GM21528 (cell line): Measurements from ENCODE around the gene FAM83G.

Experiments used
- ATAC-seq: cut with Tn5 transposase; IDR thresholded peaks from one replicate; pipeline ENCODE4 v1.9.1; 2021; ENCODE audit warnings: mild to moderate bottlenecking, moderate library complexity; ENCODE audit not compliant: unreplicated experiment, low FRiP score

The FAM83G gene

GRCh38 chr17:18993905-18994526, 10.5 kb downstream of the FAM83G start:
- no peak for ATAC-seq

DNA sequence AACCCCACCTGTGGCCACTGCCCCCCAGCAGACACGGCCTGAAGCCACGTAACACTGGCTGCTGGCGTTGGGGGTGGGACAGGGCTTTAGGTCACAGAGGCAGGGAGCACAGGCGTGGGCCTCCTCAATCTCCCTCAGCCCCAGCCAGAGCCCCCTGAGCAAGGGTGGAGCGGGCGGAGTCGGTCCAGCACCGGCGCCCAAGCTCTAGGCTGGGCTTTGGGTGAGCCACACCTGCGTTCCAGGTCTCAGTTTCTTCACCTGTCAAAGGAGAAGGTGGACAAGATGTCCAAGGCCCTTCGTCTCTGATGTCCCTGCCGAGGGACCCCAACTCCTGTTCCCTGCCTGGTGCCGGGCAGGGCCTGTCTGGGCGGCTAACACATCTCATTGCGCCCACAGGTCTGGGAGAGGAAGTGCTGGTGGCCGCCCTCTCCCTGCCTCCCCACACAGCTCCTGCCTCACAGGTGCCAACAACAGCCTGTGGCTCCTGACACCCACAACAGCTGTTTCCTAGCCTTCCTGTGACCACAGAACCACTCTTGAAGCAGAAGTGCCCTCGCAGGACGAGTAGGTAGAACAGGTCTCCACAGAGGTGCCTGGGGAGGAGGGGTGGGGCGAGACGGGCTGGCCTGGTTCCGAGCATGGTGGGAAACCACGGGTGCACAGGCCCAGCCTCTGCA, 12.0 kb downstream of the FAM83G start:
- ATAC-seq = no peak

- no peak for ATAC-seq
These were observed 12.8 kb downstream of the FAM83G start for GRCh38 chr17:18991531-18992315.

GRCh38 chr17:18990331-18990730, 14.2 kb downstream of the FAM83G start:
- ATAC-seq = no peak

GRCh38 chr17:18988546-18989173, 15.9 kb downstream of the FAM83G start:
- no peak for ATAC-seq

DNA sequence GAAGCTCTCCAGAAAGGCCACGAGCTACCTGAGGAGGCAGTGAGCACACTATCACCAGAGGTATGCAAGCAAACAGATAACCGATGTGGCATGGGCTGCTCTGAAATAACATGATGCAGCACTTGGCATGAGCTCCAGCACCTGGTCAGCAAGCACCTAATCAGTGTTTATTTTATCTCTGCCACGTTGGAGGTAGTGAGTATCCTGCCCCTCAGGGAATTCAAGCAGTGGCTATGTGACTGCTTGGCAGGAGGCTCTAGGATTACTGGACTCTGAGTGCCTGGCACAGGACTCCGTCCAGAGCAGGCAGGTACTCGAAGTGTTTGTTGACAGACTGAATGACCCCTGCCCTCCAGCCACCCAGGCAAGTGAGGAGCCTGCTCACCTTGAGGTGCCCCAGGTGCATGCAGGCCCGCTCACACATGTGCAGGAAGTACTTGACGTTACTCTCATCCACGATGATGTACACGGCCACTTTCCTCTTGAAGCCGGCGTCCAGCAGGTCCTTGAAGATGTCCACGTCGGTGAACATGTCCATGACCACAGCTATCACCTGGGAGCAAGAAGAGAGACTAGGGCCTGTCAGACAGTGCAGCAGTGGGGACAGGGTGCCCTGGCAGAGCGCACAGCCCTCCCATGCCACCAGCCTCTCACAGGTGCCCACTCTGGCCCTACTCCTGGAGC, 16.6 kb downstream of the FAM83G start:
- no peak for ATAC-seq

- ATAC-seq = no peak
These were observed 17.3 kb downstream of the FAM83G start for GRCh38 chr17:18987230-18987610.

GRCh38 chr17:18986541-18987229, 17.9 kb downstream of the FAM83G start:
- no peak for ATAC-seq

DNA sequence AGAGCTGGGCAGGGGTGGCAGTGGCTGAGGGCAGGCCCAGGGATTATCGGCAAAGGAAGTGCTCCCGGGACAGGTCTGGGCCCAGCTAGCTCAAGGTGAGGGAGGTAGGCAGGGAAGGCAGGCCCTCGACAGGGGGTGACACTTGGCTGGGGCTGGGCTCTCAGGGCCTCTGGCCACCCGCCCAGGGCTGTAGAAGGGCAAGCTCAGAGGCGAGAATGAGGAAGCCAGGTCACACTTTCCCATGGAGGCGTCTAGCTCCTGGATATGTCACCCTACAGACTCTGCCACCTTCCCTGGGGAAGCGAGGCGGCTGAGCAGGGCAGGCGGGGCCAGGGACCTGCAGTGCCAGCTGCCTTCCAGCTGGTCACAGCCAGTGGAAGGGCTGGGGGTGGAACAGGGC, 19.1 kb downstream of the FAM83G start:
- ATAC-seq = no peak

DNA sequence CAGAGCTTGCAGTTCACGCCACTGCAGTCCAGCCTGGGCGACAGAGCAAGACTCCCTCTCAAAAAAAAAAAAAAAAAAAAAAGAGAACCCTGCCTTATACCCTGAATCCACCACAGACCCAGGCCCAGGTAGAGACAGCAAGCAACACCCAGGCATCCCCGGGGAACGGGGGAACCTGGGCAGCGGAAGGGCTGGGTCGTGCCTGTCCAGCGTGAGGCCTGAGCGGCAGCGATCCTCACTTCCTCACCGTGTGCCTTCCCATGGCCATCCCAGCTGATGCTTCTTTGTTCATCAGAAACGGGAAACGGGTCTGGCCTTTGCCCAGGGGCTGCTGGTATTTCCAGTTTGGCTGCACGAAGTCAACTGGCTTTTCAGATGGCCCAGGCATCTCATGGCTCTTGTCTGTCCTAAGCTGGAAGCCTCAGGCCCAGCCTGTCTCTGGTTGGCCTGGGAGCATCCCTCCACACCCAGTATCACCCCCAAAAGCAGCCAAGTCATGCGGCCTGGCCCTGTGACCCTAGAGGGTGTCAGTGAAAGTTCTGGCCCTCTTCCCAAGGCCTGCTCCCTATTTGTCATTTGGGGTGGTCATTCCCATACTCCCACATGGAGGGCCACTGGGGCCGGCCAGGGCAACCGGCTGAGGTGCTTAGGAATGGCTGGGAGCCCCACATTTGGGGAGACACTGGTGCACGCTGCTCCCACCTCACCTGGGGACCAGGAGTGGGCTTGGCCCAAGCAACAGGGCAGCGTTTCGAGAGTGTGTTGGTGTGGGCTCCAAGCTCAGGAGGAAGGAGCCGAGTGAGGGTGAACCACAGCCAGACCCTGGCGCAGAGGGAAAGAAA, 20.1 kb downstream of the FAM83G start:
- ATAC-seq = no peak

GRCh38 chr17:18981642-18982424, 22.7 kb downstream of the FAM83G start:
- ATAC-seq = no peak

DNA sequence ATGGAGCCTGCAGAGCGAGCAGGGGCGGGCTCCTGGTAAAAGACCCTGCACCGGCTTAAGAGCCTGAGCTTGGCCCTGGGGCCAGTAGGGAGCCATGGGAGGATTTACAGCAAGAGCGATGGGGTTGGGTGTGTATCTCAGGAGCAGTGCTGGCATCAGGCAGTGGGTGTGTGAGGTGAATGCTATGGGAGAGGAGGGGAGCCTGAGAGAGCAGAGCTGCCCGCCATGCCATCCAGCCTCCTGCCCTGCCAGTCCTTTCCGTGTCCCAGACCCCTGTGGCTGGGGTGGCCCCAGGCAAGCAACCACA, 23.3 kb downstream of the FAM83G start:
- no peak for ATAC-seq

GRCh38 chr17:18980682-18981334, 23.8 kb downstream of the FAM83G start:
- no peak for ATAC-seq

GRCh38 chr17:18978655-18979054, 25.9 kb downstream of the FAM83G start:
- ATAC-seq = no peak

DNA sequence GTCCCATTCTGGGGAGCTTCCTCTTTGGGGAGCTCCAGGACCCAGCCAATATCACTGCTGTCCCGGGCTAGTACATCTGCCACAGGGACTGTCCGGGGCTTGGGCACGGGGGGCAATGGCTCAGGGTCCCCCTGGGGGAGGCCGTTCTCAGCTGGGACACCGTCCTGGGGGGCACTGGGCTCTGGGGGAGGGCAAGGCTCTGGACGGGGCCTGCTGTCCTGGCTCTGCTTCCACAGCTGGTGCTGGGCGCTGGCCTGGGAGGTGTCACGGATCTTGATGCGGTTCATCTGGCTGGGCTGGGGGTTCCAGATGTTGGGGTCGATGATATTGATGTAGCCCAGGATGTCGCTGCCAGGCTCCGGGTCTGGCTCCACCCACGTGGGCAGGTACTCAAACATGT, 26.5 kb downstream of the FAM83G start:
- ATAC-seq = no peak

GRCh38 chr17:18977646-18978045, 26.9 kb downstream of the FAM83G start:
- ATAC-seq = no peak

DNA sequence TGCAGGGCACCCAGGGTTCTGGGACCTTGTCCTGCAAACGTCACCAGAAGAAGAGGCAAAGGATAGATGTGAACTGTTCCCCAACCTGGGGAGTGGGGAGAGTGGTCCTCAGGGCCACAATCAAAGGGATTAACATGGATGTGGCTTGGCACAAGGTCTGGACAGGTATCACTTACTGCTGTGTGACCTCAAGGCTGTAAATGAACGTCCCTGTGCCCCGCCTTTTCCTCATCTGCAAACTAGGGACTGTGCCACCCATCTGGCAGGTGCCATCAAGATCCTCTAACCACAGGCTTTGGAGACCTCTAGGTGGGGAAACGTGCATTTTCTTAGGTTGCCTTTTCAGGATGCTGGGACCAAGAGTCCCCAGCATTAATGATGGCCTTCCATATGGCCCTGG, 27.5 kb downstream of the FAM83G start:
- ATAC-seq = no peak

GRCh38 chr17:18976201-18976600, 28.4 kb downstream of the FAM83G start:
- ATAC-seq = no peak
